ENCODE data around the gene SRD5A3.

GRCh38 chr4:55386840-55387239 is 40.8 kb downstream of the SRD5A3 start:
- TF ChIP-seq GABPB1 (CRISPR knock-in tag; IDR thresholded peaks at IDR 0.05) = no peak
- TF ChIP-seq, protein P1, sequence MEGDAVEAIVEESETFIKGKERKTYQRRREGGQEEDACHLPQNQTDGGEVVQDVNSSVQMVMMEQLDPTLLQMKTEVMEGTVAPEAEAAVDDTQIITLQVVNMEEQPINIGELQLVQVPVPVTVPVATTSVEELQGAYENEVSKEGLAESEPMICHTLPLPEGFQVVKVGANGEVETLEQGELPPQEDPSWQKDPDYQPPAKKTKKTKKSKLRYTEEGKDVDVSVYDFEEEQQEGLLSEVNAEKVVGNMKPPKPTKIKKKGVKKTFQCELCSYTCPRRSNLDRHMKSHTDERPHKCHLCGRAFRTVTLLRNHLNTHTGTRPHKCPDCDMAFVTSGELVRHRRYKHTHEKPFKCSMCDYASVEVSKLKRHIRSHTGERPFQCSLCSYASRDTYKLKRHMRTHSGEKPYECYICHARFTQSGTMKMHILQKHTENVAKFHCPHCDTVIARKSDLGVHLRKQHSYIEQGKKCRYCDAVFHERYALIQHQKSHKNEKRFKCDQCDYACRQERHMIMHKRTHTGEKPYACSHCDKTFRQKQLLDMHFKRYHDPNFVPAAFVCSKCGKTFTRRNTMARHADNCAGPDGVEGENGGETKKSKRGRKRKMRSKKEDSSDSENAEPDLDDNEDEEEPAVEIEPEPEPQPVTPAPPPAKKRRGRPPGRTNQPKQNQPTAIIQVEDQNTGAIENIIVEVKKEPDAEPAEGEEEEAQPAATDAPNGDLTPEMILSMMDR (IDR thresholded peaks at IDR 0.05) = no peak
- no peak for TF ChIP-seq SOX15 (CRISPR knock-in tag; IDR thresholded peaks at IDR 0.05)
- TF ChIP-seq PRRX2 (CRISPR knock-in tag; IDR thresholded peaks at IDR 0.05) = no peak
- TF ChIP-seq KAT7 (CRISPR knock-in tag; IDR thresholded peaks at IDR 0.05; ENCODE audit: borderline replicate concordance) = no peak

Data from WTC11 (cell line).